Measurements from ENCODE around the gene INA. TPM values are rescaled to one million over a fixed set of nuclear protein-coding genes. Genes with fewer than 3 reads are reported as not detected.

Gene INA
- total and polyA plus RNA-seq, 4 donors: 0.08 TPM; not detected in 3

DNA sequence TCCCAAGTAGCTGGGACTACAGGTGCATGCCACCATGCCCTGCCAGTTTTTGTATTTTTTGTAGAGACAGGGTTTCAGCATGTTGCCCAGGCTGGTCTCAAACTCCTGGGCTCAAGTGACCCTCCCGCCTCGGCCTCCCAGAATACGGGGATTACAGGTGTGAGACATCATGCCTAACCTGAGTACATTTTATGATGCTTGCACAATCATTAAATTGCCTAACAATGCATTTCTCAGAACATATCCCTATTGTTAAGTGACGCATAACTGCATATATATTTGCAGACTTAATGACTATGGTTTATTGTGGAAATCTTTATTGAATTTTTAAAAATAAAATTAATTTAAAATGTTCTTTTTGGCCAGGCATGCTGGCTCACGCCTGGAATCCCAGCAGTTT is 30.7 kb downstream of the INA start:
- Histone ChIP-seq H3K9me3 (ENCODE audit: control insufficient read depth, low read length) (no peaks in the 10 kb centered on the region), H3K27ac (ENCODE audit: low read depth in 1 of 2, low read length in 2 of 2) (no peak overlapping the region), H3K36me3 (ENCODE audit: control insufficient read depth in 1 of 2, insufficient read depth in 2 of 2, low read length in 1 of 2) (peaks cover 0 to 10% of the 10 kb centered on the region in 2 donors), H3K27me3 (ENCODE audit: control insufficient read depth in 1 of 2, insufficient read depth in 2 of 2, low read length in 1 of 2) (no peaks in the 10 kb centered on the region), H3K4me3 (ENCODE audit: low read length in 2 of 2) (no peak overlapping the region), H3K4me1 (ENCODE audit: control insufficient read depth in 1 of 2, insufficient read depth in 2 of 2, low read length in 2 of 2) (no peaks in the 10 kb centered on the region)
- ATAC-seq (ENCODE audit: low FRiP score) (no peak), DNase-seq (no peak)
- WGBS, 2 donors: 94 to 95% methylated on average over 5 of the region's 5 CpGs
- intact Hi-C loops (cut with DNase I): no loop called here

DNA sequence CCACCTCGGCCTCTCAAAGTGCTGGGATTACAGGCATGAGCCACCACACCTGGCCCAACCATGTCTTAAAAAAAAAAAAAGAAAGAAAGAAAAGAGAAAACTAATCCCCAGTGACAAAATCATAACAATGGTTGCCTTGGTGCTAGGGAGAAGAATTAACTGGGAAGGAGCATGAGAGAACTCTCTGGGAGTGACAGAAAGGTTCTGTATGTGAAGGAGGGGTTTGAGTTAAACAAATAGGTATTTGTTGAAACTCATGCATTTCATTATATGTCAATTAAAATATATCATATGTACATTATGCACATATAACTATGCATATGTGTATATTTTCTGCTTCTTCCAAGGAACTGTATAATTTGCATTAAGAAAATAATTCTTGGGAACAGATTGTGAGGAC is 33.3 kb downstream of the INA start:
- no peaks in the 10 kb centered on the region for H3K4me1 ChIP-seq (ENCODE audit: control insufficient read depth in 1 of 2, insufficient read depth in 2 of 2, low read length in 2 of 2)
- H3K4me3 ChIP-seq (ENCODE audit: low read length in 2 of 2): no peak overlapping the region
- H3K36me3 ChIP-seq (ENCODE audit: control insufficient read depth in 1 of 2, insufficient read depth in 2 of 2, low read length in 1 of 2): peaks cover 0 to 14% of the 10 kb centered on the region in 2 donors
- WGBS, 2 donors: 89 to 94% methylated on average over 1 of the region's 1 CpG
- DNase-seq: no peak
- no peak for ATAC-seq (ENCODE audit: low FRiP score)
- H3K9me3 ChIP-seq (ENCODE audit: control insufficient read depth, low read length): no peaks in the 10 kb centered on the region
- no peak overlapping the region for H3K27ac ChIP-seq (ENCODE audit: low read depth in 1 of 2, low read length in 2 of 2)
- no peaks in the 10 kb centered on the region for H3K27me3 ChIP-seq (ENCODE audit: control insufficient read depth in 1 of 2, insufficient read depth in 2 of 2, low read length in 1 of 2)
- intact Hi-C loops (cut with DNase I): no loop called here

DNA sequence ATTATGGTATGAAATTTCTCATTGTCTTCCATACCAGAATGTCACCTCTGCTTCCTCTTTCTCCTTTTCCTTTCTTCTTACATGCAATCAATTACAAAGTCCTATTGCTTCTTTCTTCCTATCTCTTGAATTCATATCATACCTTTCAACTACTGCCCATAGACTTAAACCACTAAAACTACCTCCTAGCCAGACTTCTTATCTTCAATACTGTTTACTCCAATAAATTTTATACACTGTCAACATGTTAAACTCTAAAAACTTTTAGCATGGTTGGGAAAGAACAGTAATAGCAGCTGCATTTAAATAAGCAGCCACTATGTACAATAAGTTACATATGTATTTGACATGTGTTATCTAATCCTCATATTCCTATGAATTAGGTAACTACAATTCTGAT is 39.1 kb downstream of the INA start:
- no peak for DNase-seq
- Histone ChIP-seq H3K36me3 (ENCODE audit: control insufficient read depth in 1 of 2, insufficient read depth in 2 of 2, low read length in 1 of 2) (peaks cover 2 to 3% of the 10 kb centered on the region in 2 donors), H3K9me3 (ENCODE audit: control insufficient read depth, low read length) (no peaks in the 10 kb centered on the region), H3K4me1 (ENCODE audit: control insufficient read depth in 1 of 2, insufficient read depth in 2 of 2, low read length in 2 of 2) (no peaks in the 10 kb centered on the region), H3K27me3 (ENCODE audit: control insufficient read depth in 1 of 2, insufficient read depth in 2 of 2, low read length in 1 of 2) (no peaks in the 10 kb centered on the region), H3K4me3 (ENCODE audit: low read length in 2 of 2) (no peak overlapping the region), H3K27ac (ENCODE audit: low read depth in 1 of 2, low read length in 2 of 2) (no peak overlapping the region)
- no peak for ATAC-seq (ENCODE audit: low FRiP score)
- intact Hi-C loops (cut with DNase I): no loop called here

DNA sequence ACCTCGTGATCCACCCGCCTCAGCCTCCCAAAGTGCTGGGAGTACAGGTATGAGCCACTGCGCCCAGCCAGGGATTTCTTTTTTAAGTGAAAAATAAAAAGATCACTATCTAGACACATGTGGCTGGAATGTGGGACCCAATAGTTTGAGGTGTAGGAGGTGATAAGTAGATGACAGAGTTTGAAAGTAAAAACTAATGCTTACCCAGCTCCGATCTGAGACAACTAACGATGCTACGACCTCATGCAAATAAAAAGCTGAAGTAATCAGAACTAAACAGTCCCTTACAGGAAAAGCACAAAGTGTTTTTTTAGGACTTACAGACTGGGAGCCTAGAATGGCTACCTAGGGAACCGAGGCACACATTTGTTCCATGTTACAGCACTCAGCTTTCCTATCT is 51.0 kb downstream of the INA start:
- intact Hi-C loops (cut with DNase I): no loop called here
- DNase-seq: no peak
- no peak for ATAC-seq (ENCODE audit: low FRiP score)
- no peaks in the 10 kb centered on the region for H3K4me1 ChIP-seq (ENCODE audit: control insufficient read depth in 1 of 2, insufficient read depth in 2 of 2, low read length in 2 of 2)
- no peak overlapping the region for H3K4me3 ChIP-seq (ENCODE audit: low read length in 2 of 2)
- no peaks in the 10 kb centered on the region for H3K9me3 ChIP-seq (ENCODE audit: control insufficient read depth, low read length)
- WGBS, 2 donors: 87 to 90% methylated on average over 7 of the region's 7 CpGs
- no peak overlapping the region for H3K27ac ChIP-seq (ENCODE audit: low read depth in 1 of 2, low read length in 2 of 2)
- H3K27me3 ChIP-seq (ENCODE audit: control insufficient read depth in 1 of 2, insufficient read depth in 2 of 2, low read length in 1 of 2): no peaks in the 10 kb centered on the region
- peaks cover 0 to 3% of the 10 kb centered on the region in 2 donors for H3K36me3 ChIP-seq (ENCODE audit: control insufficient read depth in 1 of 2, insufficient read depth in 2 of 2, low read length in 1 of 2)

DNA sequence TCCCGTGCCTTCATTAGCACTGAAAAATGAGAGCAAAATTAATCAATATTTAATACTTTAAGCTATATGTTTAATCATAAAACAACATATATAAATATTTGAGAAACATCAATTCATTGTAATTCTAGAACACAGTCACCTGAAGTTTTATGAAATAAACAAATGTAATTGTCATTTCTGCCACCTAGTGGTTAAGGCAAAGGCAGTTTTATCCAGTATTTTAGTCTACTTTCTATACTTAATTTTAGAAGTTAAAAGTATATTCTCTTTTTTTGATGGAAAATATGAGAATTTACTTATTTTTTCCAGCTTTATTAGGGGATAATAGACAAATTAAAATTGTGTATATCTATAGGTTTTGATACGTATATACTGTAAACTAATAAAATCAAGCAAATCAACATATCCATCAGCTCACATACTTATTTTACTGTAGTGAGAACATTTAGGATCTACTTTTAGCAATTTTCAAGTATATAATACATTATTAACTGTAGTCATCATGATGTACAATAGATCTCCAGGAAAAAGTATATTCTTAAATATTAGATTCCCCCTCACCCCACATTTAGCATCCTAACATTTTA is 57.1 kb downstream of the INA start:
- ATAC-seq (ENCODE audit: low FRiP score) (no peak), DNase-seq (no peak)
- Histone ChIP-seq H3K27ac (ENCODE audit: low read depth in 1 of 2, low read length in 2 of 2) (no peak overlapping the region), H3K4me3 (ENCODE audit: low read length in 2 of 2) (no peak overlapping the region), H3K36me3 (ENCODE audit: control insufficient read depth in 1 of 2, insufficient read depth in 2 of 2, low read length in 1 of 2) (peaks cover 0 to 5% of the 10 kb centered on the region in 2 donors), H3K4me1 (ENCODE audit: control insufficient read depth in 1 of 2, insufficient read depth in 2 of 2, low read length in 2 of 2) (no peaks in the 10 kb centered on the region), H3K27me3 (ENCODE audit: control insufficient read depth in 1 of 2, insufficient read depth in 2 of 2, low read length in 1 of 2) (no peaks in the 10 kb centered on the region), H3K9me3 (ENCODE audit: control insufficient read depth, low read length) (no peaks in the 10 kb centered on the region)
- 75 to 78% methylated on average over 2 of the region's 2 CpGs for WGBS, 2 donors
- intact Hi-C loops (cut with DNase I): loop anchor here in 1 of 2 donors (10.0 kb wide), 2 partner anchors 419 to 499 kb away; partner anchors contain the start of genes CNNM2 and CYP17A1

DNA sequence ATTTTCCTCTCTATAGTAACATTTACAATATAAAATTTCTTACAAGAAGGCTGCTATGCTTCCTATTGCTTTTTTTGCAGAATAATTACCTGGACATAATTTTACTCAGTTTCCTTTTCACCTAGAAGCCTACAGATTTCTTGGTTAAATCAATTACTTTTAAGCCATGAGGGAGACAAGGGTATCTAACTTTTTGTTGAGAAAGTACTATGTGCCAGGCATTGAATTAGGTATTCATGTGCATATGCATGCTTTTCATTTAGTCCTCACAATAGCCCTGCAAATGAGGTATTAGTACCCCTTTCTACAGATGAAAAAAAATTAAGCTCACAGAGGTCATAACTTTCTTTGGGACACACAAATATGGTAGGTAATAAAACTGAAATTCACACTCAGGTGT is 57.6 kb downstream of the INA start:
- Histone ChIP-seq H3K36me3 (ENCODE audit: control insufficient read depth in 1 of 2, insufficient read depth in 2 of 2, low read length in 1 of 2) (peaks cover 0 to 5% of the 10 kb centered on the region in 2 donors), H3K27ac (ENCODE audit: low read depth in 1 of 2, low read length in 2 of 2) (no peak overlapping the region), H3K27me3 (ENCODE audit: control insufficient read depth in 1 of 2, insufficient read depth in 2 of 2, low read length in 1 of 2) (no peaks in the 10 kb centered on the region), H3K4me1 (ENCODE audit: control insufficient read depth in 1 of 2, insufficient read depth in 2 of 2, low read length in 2 of 2) (no peaks in the 10 kb centered on the region), H3K9me3 (ENCODE audit: control insufficient read depth, low read length) (no peaks in the 10 kb centered on the region), H3K4me3 (ENCODE audit: low read length in 2 of 2) (no peak overlapping the region)
- DNase-seq (no peak), ATAC-seq (ENCODE audit: low FRiP score) (no peak)
- intact Hi-C loops (cut with DNase I): loop anchor here in 1 of 2 donors (10.0 kb wide), 2 partner anchors 420 to 500 kb away; partner anchors contain the start of genes CNNM2 and CYP17A1

DNA sequence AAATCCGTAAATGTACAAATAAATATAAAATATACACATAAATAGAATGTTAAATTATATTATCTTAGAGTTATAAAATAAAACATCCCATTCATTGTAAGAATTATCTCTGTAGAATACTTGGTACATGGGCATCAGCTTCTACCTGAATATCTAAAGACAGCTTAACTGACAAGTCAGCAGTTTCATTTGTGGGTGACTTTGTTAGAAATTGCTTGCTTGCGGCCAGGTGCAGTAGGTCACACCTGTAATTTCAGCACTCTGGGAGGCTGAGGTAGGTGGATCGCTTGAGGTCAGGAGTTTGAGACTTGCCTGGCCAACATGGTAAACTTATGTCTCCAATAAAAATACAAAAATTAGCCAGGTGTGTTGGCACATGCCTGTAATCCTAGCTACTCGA is 59.4 kb downstream of the INA start:
- H3K27me3 ChIP-seq (ENCODE audit: control insufficient read depth in 1 of 2, insufficient read depth in 2 of 2, low read length in 1 of 2): no peaks in the 10 kb centered on the region
- WGBS, 2 donors: 95% methylated on average over 4 of the region's 4 CpGs
- H3K4me3 ChIP-seq (ENCODE audit: low read length in 2 of 2): no peak overlapping the region
- H3K4me1 ChIP-seq (ENCODE audit: control insufficient read depth in 1 of 2, insufficient read depth in 2 of 2, low read length in 2 of 2): no peaks in the 10 kb centered on the region
- intact Hi-C loops (cut with DNase I): loop anchor here in 1 of 2 donors (10.0 kb wide), 2 partner anchors 422 to 502 kb away; partner anchors contain the start of genes CNNM2 and CYP17A1
- ATAC-seq (ENCODE audit: low FRiP score) (no peak), DNase-seq (no peak)
- H3K27ac ChIP-seq (ENCODE audit: low read depth in 1 of 2, low read length in 2 of 2): no peak overlapping the region
- peaks cover 0 to 4% of the 10 kb centered on the region in 2 donors for H3K36me3 ChIP-seq (ENCODE audit: control insufficient read depth in 1 of 2, insufficient read depth in 2 of 2, low read length in 1 of 2)
- H3K9me3 ChIP-seq (ENCODE audit: control insufficient read depth, low read length): no peaks in the 10 kb centered on the region

Other genes with a start within 250 kb of the INA start
- gene NT5C2, start 83.9 kb upstream of the INA start, total RNA-seq: 100 to 1,000 TPM in 1 of 2 donors, 10 to 100 TPM in 1; 85.9 to 102 TPM
- 10 to 100 TPM; 34.7 to 61.8 TPM for gene NT5C2, start 83.9 kb upstream of the INA start, polyA plus RNA-seq
- gene RPEL1, start 31.3 kb upstream of the INA start, total RNA-seq: not detected
- not detected for gene RPEL1, start 31.3 kb upstream of the INA start, polyA plus RNA-seq
- 1 to 10 TPM; 8.1 to 9.7 TPM for gene PCGF6, start 74.0 kb downstream of the INA start, total RNA-seq
- 1 to 10 TPM; 6.4 to 9.8 TPM for gene PCGF6, start 74.0 kb downstream of the INA start, polyA plus RNA-seq
- 1 to 10 TPM; 2.2 to 3.0 TPM for gene TAF5, start 90.8 kb downstream of the INA start, total RNA-seq
- 1 to 10 TPM in 1 of 2 donors, under 1 TPM in 1; 0.63 to 3.1 TPM for gene TAF5, start 90.8 kb downstream of the INA start, polyA plus RNA-seq
- gene ATP5MK, start 119.3 kb downstream of the INA start, total RNA-seq: 100 to 1,000 TPM; 186 to 240 TPM
- gene ATP5MK, start 119.3 kb downstream of the INA start, polyA plus RNA-seq: 1,000 to 10,000 TPM in 1 of 2 donors, 100 to 1,000 TPM in 1; 657 to 1,555 TPM
- gene PDCD11, start 119.5 kb downstream of the INA start, total RNA-seq: 10 to 100 TPM; 22.7 to 24.2 TPM
- 10 to 100 TPM in 1 of 2 donors, 1 to 10 TPM in 1; 6.0 to 11.1 TPM for gene PDCD11, start 119.5 kb downstream of the INA start, polyA plus RNA-seq
- 10 to 100 TPM; 52.8 to 81.9 TPM for gene CALHM2, start 175.2 kb downstream of the INA start, total RNA-seq
- gene CALHM2, start 175.2 kb downstream of the INA start, polyA plus RNA-seq: 10 to 100 TPM; 31.7 to 90.4 TPM
- not detected for gene CALHM1, start 181.8 kb downstream of the INA start, total RNA-seq
- not detected for gene CALHM1, start 181.8 kb downstream of the INA start, polyA plus RNA-seq
- not detected for gene CALHM3, start 202.1 kb downstream of the INA start, total RNA-seq
- gene CALHM3, start 202.1 kb downstream of the INA start, polyA plus RNA-seq: not detected
- under 1 TPM; 0.16 to 0.18 TPM for gene NEURL1, start 216.6 kb downstream of the INA start, total RNA-seq
- gene NEURL1, start 216.6 kb downstream of the INA start, polyA plus RNA-seq: 1 to 10 TPM in 1 of 2 donors, under 1 TPM in 1; 0.51 to 2.8 TPM

All from aorta (tissue), 5 donors.